HG03108 (cell line): ENCODE data around the gene PSMA7.

Experiments
- ATAC-seq: cut with Tn5 transposase; IDR thresholded peaks from one replicate; pipeline ENCODE4 v1.9.1; 2021; ENCODE audit warnings: moderate library complexity; ENCODE audit not compliant: unreplicated experiment

Gene PSMA7

GRCh38 chr20:62172666-62173065, 29.5 kb upstream of the PSMA7 start:
- ATAC-seq, result no peak

GRCh38 chr20:62171245-62171644, 28.1 kb upstream of the PSMA7 start:
- ATAC-seq, result no peak

- ATAC-seq, result no peak
Measured at GRCh38 chr20:62170536-62170935, 27.3 kb upstream of the PSMA7 start.

- ATAC-seq, result no peak
Measured at GRCh38 chr20:62168890-62169435, 25.8 kb upstream of the PSMA7 start.

GRCh38 chr20:62168061-62168460, 24.9 kb upstream of the PSMA7 start:
- no peak for ATAC-seq

GRCh38 chr20:62167474-62167873, 24.3 kb upstream of the PSMA7 start:
- no peak for ATAC-seq

GRCh38 chr20:62165762-62166399, 22.7 kb upstream of the PSMA7 start:
- ATAC-seq, result no peak

GRCh38 chr20:62164879-62165761, 21.9 kb upstream of the PSMA7 start:
- ATAC-seq, result no peak

GRCh38 chr20:62163986-62164762, 21.0 kb upstream of the PSMA7 start:
- no peak for ATAC-seq

GRCh38 chr20:62163485-62163865, 20.3 kb upstream of the PSMA7 start:
- no peak for ATAC-seq

- ATAC-seq, result no peak
Measured at GRCh38 chr20:62162765-62163484, 19.7 kb upstream of the PSMA7 start.

GRCh38 chr20:62161347-62161746, 18.2 kb upstream of the PSMA7 start:
- ATAC-seq, result no peak

- ATAC-seq, result no peak
Measured at GRCh38 chr20:62160876-62161275, 17.7 kb upstream of the PSMA7 start.

- ATAC-seq, result no peak
Measured at GRCh38 chr20:62160253-62160652, 17.1 kb upstream of the PSMA7 start.

- no peak for ATAC-seq
Measured at GRCh38 chr20:62159839-62160238, 16.6 kb upstream of the PSMA7 start.

GRCh38 chr20:62159052-62159451, 15.9 kb upstream of the PSMA7 start:
- ATAC-seq, result no peak

GRCh38 chr20:62158541-62158940, 15.3 kb upstream of the PSMA7 start:
- no peak for ATAC-seq

GRCh38 chr20:62158088-62158400, 14.8 kb upstream of the PSMA7 start:
- no peak for ATAC-seq

GRCh38 chr20:62157387-62158087, 14.3 kb upstream of the PSMA7 start:
- ATAC-seq, result no peak
